GM12801 (cell line): ENCODE data around the gene RYR3.

Experiments used
- TF ChIP-seq, protein P1 (sequence below): IDR thresholded peaks from one replicate; pipeline ENCODE4 v1.5.1; 2011; ENCODE audit warnings: control low read depth; ENCODE audit not compliant: insufficient read length; ENCODE audit errors: extremely low read depth

The RYR3 gene

DNA sequence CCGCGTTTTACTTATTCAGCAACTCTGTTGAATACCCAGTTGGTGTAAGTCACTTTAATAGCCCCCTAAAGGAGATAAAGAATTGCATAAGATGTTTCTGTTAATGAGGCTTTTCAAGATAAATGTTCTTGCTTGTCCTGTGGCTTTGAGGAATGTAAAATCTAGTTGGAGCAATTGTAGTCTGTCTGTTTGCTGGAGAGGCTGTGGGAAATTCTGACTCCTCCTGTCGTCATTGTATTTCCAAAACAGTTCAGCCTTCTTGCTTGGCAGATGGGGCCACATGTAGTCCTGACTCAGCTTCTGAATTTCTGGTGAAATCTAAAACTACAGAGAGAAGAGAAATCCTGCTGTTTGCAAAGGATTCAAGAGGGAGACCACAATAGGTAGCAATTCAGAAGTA is 114.4 kb downstream of the RYR3 start:
- TF ChIP-seq, protein P1, sequence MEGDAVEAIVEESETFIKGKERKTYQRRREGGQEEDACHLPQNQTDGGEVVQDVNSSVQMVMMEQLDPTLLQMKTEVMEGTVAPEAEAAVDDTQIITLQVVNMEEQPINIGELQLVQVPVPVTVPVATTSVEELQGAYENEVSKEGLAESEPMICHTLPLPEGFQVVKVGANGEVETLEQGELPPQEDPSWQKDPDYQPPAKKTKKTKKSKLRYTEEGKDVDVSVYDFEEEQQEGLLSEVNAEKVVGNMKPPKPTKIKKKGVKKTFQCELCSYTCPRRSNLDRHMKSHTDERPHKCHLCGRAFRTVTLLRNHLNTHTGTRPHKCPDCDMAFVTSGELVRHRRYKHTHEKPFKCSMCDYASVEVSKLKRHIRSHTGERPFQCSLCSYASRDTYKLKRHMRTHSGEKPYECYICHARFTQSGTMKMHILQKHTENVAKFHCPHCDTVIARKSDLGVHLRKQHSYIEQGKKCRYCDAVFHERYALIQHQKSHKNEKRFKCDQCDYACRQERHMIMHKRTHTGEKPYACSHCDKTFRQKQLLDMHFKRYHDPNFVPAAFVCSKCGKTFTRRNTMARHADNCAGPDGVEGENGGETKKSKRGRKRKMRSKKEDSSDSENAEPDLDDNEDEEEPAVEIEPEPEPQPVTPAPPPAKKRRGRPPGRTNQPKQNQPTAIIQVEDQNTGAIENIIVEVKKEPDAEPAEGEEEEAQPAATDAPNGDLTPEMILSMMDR, result no peak

DNA sequence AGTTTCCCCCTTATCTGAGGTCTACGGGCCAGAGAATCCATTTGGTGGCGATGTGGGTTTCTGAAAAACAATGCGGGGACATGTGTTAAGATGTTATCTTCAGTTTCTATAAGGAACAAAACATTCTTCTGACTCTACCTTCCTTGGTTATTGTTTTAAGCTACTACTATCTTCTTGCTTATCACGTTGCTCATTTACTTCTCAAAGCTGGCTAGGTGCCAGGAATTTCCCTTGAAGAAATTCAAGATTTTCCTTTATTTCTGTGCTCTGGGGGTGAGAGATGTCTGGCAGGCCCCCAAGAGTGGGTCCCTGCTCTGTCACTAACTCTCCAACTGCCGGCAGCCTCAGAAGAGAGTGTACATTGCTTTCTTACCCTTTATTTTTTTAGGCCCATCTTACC is 119.8 kb downstream of the RYR3 start:
- TF ChIP-seq, protein P1, result no peak

DNA sequence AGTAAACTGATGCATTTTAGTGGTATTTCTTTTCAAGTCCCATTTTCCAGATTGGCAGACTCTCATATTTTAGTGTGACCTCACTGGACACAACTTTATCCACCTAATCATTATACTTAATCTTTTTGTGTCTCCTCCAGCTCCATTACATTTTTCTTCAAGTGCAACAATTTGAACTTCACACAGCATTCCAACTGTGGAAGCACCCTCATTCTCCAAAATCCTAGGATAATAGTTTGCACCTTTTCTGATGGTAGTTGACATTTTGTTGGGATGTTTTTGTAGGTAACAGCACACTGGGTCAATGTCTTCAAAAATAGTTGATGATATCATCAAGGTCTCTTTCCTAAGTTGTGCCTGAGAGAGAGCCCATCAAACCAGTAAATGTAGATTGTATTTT is 123.1 kb downstream of the RYR3 start:
- TF ChIP-seq, protein P1, result no peak

DNA sequence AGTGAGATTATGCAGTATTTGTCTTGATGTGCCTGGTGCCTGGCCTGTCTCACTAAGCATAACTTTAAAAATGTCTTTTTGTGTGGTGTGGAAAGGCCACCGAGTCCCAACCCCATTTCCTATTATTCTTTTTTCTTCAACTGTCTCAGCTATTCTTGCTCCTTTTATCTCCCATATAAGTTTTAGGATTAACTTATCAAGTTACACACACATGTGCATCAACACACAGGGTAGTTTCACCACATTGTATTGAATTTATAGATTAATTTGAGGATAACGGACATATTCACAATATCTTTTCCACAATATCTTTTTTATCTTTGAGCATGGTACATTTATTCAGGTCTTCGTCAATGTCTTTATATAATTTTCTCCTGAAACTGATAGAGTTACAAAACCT is 127.6 kb downstream of the RYR3 start:
- TF ChIP-seq, protein P1, result no peak

DNA sequence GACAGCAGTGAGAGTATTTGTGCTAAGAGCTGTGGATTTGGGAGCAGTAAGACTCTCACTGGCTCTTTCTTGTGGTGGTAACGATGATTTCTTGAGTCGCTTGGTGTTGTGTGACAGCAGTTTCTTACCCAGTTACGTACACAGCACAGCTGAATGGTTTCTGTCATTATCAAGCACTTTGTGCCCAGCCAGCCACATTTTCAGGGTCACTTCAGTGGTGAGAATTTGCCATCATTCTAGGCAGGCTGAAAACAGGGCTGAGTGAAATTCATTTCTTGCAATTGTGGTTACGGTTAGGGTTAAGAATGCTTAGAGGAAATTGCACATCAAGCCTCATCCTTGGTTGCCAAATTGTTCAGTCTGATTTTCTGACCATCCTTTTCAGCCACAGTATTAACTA is 130.1 kb downstream of the RYR3 start:
- TF ChIP-seq, protein P1, result no peak

DNA sequence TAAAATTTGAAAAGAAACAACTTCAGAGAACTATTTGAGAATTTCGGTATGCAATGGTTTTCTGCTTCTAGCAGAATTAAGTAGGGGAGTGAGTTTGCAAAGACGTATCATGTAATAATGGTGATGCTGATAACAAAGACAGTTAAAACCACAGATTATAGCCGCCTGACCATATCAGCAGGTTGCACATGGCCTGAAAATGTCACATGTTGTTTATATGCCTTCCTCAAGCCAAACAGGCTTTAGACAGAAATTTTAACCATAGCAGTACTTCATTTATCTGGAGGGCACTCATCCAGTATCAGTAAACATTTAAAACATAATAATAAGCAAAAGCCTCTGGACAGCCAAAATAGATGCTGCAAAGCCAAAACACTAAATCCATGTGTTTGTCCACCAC is 131.7 kb downstream of the RYR3 start:
- TF ChIP-seq, protein P1, result no peak

DNA sequence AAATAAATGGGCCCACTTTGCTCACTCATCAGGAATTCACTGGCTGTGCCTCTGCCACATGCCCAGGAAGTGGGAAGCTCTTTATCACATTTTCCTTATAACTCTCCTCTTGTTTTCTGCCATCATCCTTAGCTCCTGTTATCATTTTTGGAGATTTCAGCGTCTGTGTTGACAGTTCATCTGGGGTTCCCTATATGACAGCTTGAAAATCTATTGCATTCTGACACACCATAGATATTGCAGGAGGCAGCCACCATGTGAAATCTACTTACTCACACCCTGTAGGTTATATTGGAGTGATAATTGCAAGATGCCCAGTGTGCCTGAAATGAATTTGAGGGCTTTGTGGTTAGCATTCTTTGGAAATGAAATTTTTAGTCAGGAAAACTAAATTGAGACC is 132.9 kb downstream of the RYR3 start:
- TF ChIP-seq, protein P1, result no peak

DNA sequence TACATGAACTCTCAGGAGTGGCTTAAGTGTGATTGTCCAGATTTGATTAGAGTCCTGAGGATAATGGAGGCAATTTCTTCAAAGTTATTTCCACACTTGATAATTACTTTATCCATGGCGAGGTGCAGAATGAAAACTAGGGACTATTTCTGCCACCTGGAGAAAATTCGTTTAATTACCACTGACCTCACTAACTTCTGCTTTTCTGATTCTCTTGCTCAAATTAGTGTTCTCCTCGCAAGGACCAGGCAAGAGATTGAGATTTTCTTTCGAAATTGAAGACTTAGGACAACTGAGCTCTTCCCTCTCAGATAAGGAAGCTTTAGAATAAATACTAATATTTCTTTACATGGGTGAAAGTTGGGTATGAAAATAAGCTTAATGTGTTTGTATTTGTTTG is 135.2 kb downstream of the RYR3 start:
- TF ChIP-seq, protein P1, result no peak
